Caco-2 (cell line): ENCODE data around the gene EVI2B. TPM values are rescaled to one million over a fixed set of nuclear protein-coding genes. Genes with fewer than 3 reads are reported as not detected.
A peak's percentile ranks its signal among the peaks of the same experiment; 100 is the strongest.

Source experiments
- BruUV-seq: library from RNA; stranded (reverse); fragments of 400-500 nt; replicated peaks from 2 replicates; lab custom pipeline; 2021; lab: Mats Ljungman, UMichigan
- CTCF ChIA-PET: fragments of 300-600 bp; sonication (Branson Sonifier 250); formaldehyde crosslinking; loops from one replicate; lab custom pipeline; 2022; ENCODE audit warnings: antibody characterized with exemption; lab: Charles Lee
- POLR2A ChIA-PET: fragments of 300-600 bp; sonication (Branson Sonifier 250); formaldehyde crosslinking; loops from one replicate; lab custom pipeline; 2022; ENCODE audit warnings: antibody characterized with exemption; lab: Charles Lee
- DNase-seq, 2 experiments: peaks; one replicate each; pipeline versions ENCODE4 v3.0.0 to v3.0.0-alpha.2; 2020 to 2022
- H3K27me3 ChIP-seq: replicated peaks from 2 replicates; pipeline ENCODE4 v1.6.0; 2011; ENCODE audit warnings: low read length; ENCODE audit not compliant: control insufficient read depth, insufficient read depth
- H3K36me3 ChIP-seq: 2 replicates; pipeline ENCODE4 v1.5.1; 2011; ENCODE audit warnings: low read length; ENCODE audit not compliant: control insufficient read depth, insufficient read depth
- H3K4me1 ChIP-seq: fragments of 250-450 bp; sonication (Bioruptor Pico); 2 replicates; pipeline ENCODE4 v1.5.1; 2020; ENCODE audit warnings: mild to moderate bottlenecking
- H3K4me3 ChIP-seq: 2 replicates; pipeline ENCODE4 v1.5.1; 2011; ENCODE audit warnings: low read depth, mild to moderate bottlenecking, control low read depth, low read length
- H3K9me3 ChIP-seq: fragments of 250-450 bp; sonication (Bioruptor Pico); 2 replicates; pipeline ENCODE4 v1.5.1; 2020; ENCODE audit warnings: mild to moderate bottlenecking, moderate library complexity
- H3K27ac Mint-ChIP-seq: one replicate; pipeline ENCODE4 v1.8.0; 2022; ENCODE audit warnings: mixed read lengths; ENCODE audit not compliant: unreplicated experiment
- H3K27me3 Mint-ChIP-seq: one replicate; pipeline ENCODE4 v1.8.0; 2022; ENCODE audit warnings: mixed read lengths; ENCODE audit not compliant: insufficient read depth, unreplicated experiment
- H3K36me3 Mint-ChIP-seq: one replicate; pipeline ENCODE4 v1.8.0; 2022; ENCODE audit warnings: mild to moderate bottlenecking, mixed read lengths; ENCODE audit not compliant: insufficient read depth, unreplicated experiment
- H3K4me1 Mint-ChIP-seq: one replicate; pipeline ENCODE4 v1.8.0; 2022; ENCODE audit warnings: low read depth, mixed read lengths; ENCODE audit not compliant: unreplicated experiment
- H3K4me3 Mint-ChIP-seq: one replicate; pipeline ENCODE4 v1.8.0; 2022; ENCODE audit warnings: mild to moderate bottlenecking, moderate library complexity, mixed read lengths; ENCODE audit not compliant: unreplicated experiment
- H3K9me3 Mint-ChIP-seq: one replicate; pipeline ENCODE4 v1.8.0; 2022; ENCODE audit warnings: mixed read lengths; ENCODE audit not compliant: unreplicated experiment
- CTCF ChIP-seq, 2 experiments: fragments of 200-600 bp in 1 of 2; IDR thresholded peaks; 1 replicate in 1 of 2; 2 replicates in 1 of 2; pipeline versions ENCODE4 v1.5.1 to v1.8.0; 2011 to 2022; ENCODE audit warnings: antibody characterized with exemption in 1 of 2, control low read depth in 1 of 2, inconsistent platforms in 1 of 2, low read depth in 1 of 2, low read length in 1 of 2, mild to moderate bottlenecking in 1 of 2, moderate library complexity in 1 of 2; ENCODE audit not compliant: insufficient read depth in 1 of 2, severe bottlenecking in 1 of 2, unreplicated experiment in 1 of 2
- intact Hi-C: fragments of 100-400 bp; cut with micrococcal nuclease; formaldehyde crosslinking; loops from one replicate; pipeline ENCODE4 v1.10.0; 2022; ENCODE audit not compliant: unreplicated experiment
- total RNA-seq: library from RNA; stranded (reverse); gene quantifications from 2 replicates; pipeline ENCODE4 v1.2.3, GENCODE V29; 2022

The EVI2B gene
- total RNA-seq, 1 experiment from 2014 or later, result not detected

GRCh38 chr17:31339906-31340661 lies 26.2 kb upstream of the EVI2B start:
- peak overlapping the region; percentile 22 for H3K27ac Mint-ChIP-seq
- H3K36me3 Mint-ChIP-seq, result peaks cover 40% of the 10 kb centered on the region
- ChIA-PET CTCF (interaction anchor here (0.6 kb wide), 1 partner anchor 497 kb away, joined by 3 read pairs; no protein-coding TSS in a partner anchor), POLR2A (no interaction called here)
- peaks cover 11% of the 10 kb centered on the region for H3K4me1 Mint-ChIP-seq
- DNase-seq, result no peak
- no peak for TF ChIP-seq CTCF (IDR thresholded peaks at IDR 0.05; ENCODE audit: insufficient read depth in 1 of 2, low read depth in 1 of 2, low read length in 1 of 2, severe bottlenecking in 1 of 2, unreplicated experiment in 1 of 2)
- intact Hi-C loops, result no loop called here
- Histone ChIP-seq H3K4me3 (no peak overlapping the region), H3K9me3 (no peaks in the 10 kb centered on the region), H3K4me1 (peaks cover 15% of the 10 kb centered on the region), H3K27me3 (no peaks in the 10 kb centered on the region), H3K36me3 (no peaks in the 10 kb centered on the region; the same call in none of the 2 replicates)
- H3K27me3 Mint-ChIP-seq, result no peaks in the 10 kb centered on the region
- no peaks in the 10 kb centered on the region for H3K9me3 Mint-ChIP-seq
- H3K4me3 Mint-ChIP-seq, result no peak overlapping the region
- no TSS peak for BruUV-seq

DNA sequence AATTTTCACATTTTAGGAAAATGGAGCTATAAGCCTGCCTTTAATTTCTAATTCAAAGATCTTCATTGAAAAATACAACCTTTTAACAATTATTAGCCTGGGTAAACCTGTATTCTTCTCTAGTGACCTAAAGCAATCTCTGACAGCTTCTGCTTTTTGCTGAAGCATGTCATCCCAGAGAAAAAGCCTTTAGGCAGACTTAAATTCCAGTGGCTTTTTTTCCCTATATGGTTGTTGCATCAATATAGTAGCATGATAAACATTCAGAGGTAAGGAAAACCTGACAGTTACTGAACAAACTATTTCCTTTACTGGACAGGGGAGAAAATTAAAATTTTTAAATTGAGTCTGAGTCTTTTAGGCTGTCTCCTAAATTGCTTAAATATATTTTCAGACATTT lies 15.4 kb upstream of the EVI2B start:
- Mint-ChIP-seq H3K4me1 (no peaks in the 10 kb centered on the region), H3K36me3 (peaks cover 33% of the 10 kb centered on the region), H3K27ac (no peak overlapping the region), H3K9me3 (no peaks in the 10 kb centered on the region), H3K4me3 (no peak overlapping the region), H3K27me3 (no peaks in the 10 kb centered on the region)
- H3K9me3 ChIP-seq, result no peaks in the 10 kb centered on the region
- no peak for DNase-seq
- H3K4me1 ChIP-seq, result no peaks in the 10 kb centered on the region
- ChIA-PET POLR2A (no interaction called here), CTCF (no interaction called here)
- H3K36me3 ChIP-seq, result no peaks in the 10 kb centered on the region
- H3K4me3 ChIP-seq, result no peak overlapping the region
- TF ChIP-seq CTCF (IDR thresholded peaks at IDR 0.05; ENCODE audit: insufficient read depth in 1 of 2, low read depth in 1 of 2, low read length in 1 of 2, severe bottlenecking in 1 of 2, unreplicated experiment in 1 of 2), result no peak
- BruUV-seq, result no TSS peak
- no peaks in the 10 kb centered on the region for H3K27me3 ChIP-seq
- intact Hi-C loops, result no loop called here

- TF ChIP-seq CTCF (IDR thresholded peaks at IDR 0.05; ENCODE audit: insufficient read depth in 1 of 2, low read depth in 1 of 2, low read length in 1 of 2, severe bottlenecking in 1 of 2, unreplicated experiment in 1 of 2), result no peak
- H3K27ac Mint-ChIP-seq, result no peak overlapping the region
Observed at GRCh38 chr17:31328160-31328535, 14.3 kb upstream of the EVI2B start.

More at GRCh38 chr17:31328160-31328535, 14.3 kb upstream of the EVI2B start:
- Histone ChIP-seq H3K4me3 (no peak overlapping the region), H3K36me3 (no peaks in the 10 kb centered on the region), H3K27me3 (no peaks in the 10 kb centered on the region), H3K4me1 (no peaks in the 10 kb centered on the region), H3K9me3 (no peaks in the 10 kb centered on the region)
- no peak overlapping the region for H3K4me3 Mint-ChIP-seq
- BruUV-seq, result no TSS peak
- DNase-seq, result no peak
- no peaks in the 10 kb centered on the region for H3K9me3 Mint-ChIP-seq
- POLR2A ChIA-PET, result no interaction called here
- intact Hi-C loops, result no loop called here
- peaks cover 33% of the 10 kb centered on the region for H3K36me3 Mint-ChIP-seq
- CTCF ChIA-PET, result no interaction called here
- no peaks in the 10 kb centered on the region for H3K4me1 Mint-ChIP-seq
- no peaks in the 10 kb centered on the region for H3K27me3 Mint-ChIP-seq
